ENCODE measurements around the gene BCL2L13.
"Not testable (repeated sequence)": the region's sequence is repeated elsewhere in the genome, so short reads cannot be mapped to it uniquely, and the experiment has no call there.

BCL2L13 gene

DNA sequence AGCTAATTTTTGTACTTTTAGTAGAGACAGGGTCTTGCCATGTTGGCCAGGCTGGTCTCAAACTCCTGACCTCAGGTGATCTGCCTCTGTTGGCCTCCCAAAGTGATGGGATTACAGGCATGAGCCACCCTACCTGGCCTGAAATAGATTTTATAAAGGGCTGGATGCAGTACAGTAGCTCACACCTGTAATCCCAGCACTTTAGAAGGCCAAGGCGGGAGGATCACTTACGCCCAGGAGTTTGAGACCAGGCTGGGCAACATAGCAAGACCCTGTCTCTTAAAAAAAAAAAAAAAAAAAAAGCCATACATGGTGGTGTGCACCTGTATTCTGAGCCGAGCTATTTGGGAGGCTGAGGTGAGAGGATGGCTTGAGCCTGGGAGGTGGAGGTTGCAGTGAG lies 59.7 kb downstream of the BCL2L13 start:
- DNase-seq = not testable (repeated sequence)

DNA sequence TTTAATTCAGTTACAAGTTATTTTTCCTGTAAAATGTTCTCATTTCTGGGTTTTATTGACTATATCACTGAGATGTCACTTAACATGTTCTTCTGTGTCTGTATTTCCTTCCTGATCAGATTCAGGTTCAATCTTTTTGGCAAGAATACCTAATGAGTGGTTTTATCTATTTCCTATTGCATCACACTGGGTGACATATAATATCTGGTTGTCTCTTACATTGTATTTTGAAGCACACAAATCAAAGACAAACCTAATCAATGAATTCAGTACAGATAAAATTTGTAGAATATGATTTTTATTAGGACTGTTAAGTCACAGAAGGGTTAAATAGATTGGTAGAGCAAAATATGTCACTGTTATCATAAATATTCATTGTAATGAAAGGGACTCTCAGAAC lies 60.4 kb downstream of the BCL2L13 start:
- no peak for DNase-seq

DNA sequence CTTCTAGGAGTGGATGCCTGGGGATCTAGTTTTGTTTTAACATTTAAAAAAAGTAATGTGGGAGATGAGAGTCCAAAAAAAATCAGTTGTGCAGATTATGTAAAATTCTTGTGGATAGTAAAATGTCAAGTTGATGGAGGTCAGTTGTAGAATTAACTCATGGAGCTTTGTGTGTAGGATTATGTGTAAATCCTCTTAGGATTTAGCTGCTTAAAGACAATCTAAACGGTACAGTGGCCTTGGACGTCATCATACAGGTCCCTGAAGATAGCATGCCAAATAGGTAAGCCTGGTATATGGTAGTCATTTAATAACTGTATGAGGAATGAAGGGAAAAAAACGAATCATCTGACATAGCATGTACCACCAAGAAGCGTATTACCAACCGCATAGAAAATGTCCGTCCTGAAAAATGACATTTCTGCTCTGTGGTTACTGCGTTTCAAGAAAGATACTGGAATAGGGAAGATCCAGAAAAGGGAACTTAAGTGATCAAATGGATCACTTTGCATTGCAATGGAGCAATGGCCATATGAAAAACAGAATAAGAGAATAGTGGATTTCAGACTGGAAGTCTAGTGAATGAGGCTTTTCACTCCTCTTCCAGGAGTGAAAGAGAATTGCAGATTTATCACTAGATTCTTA lies 61.3 kb downstream of the BCL2L13 start:
- no peak for DNase-seq

DNA sequence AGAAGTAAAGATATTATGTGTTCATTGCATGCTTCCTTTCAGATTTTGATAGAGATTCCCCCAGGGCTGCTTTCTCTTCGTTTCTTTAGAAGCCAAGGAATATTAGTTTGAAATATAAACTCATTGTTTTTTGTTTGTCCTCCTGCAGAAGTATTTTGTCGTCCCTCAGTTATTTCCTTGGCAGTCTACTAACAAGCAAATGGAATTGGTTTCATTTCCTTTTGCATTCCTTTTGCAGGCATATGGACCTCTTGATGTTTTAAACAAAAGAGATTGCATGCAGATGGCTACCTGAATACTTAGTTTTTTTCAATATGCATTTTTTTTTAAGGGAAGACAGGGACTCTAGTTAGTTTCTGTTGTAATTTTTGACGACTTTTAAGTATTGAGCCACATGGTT lies 62.2 kb downstream of the BCL2L13 start:
- DNase-seq = no peak

DNA sequence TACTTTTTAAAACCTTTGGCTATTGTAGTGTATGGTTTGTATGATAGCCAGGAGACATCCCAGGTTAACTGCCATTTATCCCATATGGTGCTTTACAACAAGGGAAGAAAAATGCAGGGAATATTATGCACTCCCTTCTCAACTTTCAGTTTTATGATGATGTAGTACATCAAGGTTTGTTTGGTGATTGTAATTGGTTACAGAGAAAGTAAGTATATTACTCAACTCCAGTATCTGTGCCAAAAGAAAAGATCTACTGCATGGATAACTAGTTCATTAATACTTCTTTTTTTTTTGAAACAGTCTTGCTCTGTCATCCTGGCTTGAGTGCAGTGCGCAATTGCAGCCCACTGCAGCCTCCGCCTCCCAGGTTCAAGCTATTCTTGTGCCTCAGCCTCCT lies 65.3 kb downstream of the BCL2L13 start:
- no peak for DNase-seq

DNA sequence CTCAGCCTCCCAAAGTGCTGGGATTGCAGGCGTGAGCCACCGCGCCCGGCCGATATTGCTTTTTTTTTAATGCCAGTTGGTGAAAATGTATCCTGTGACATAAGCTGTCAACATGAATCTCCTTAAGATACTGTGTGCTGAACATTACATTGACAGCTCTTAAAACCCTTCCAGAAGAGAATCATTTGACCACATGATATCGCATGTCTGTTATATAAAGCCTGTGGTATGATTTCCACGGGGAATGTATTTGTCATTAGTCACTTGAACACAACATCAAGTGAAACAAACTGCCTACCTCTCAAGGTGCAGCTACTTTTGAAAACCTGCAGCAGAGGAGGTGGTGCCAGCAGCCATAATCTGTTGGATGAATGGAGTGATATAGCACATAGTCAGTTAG lies 67.0 kb downstream of the BCL2L13 start:
- DNase-seq = no peak

DNA sequence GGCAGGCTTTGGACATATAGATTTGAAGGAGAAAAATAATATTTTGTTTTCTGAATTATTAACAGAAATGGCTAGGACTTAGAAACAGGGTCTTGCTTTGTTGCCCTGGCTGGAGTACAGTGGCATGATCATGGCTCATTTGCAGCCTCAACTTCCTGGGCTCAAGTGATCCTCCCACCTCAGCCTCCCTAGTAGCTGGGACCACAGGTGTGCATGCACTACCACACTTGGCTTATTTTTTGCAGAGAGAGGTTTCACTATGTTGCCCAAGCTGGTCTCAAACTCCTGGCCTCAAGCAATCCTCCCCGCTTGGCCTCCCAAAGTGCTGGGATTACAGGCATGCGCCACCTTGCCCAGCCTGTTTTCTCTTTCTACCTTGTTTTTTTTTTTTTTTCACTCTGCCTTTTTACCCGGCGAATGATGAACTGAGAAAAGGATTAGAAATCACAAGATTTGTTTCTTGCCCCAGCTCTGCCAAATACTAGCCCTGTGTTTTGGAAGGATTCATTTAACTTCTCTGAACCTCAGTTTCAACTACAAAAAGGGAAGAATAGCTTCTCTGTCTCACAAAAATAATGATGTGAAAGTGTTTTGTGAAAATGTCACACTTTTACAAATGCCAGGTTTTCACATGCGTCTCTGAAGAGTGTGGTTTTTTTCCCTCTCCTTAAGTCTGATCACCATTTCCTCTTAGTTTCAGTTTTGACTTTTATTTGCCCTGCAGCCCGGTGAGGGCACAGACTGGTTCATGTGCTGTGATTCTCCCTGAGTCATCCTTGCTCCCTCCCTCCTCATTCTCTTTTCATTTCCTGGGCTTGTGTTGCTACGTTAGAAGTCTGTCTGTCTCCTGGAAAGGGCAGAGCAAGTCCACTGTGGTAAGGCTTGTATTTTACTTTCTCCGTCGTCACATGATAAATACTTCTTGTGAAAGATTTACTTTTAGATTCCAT lies 67.7 kb downstream of the BCL2L13 start:
- DNase-seq = no peak

DNA sequence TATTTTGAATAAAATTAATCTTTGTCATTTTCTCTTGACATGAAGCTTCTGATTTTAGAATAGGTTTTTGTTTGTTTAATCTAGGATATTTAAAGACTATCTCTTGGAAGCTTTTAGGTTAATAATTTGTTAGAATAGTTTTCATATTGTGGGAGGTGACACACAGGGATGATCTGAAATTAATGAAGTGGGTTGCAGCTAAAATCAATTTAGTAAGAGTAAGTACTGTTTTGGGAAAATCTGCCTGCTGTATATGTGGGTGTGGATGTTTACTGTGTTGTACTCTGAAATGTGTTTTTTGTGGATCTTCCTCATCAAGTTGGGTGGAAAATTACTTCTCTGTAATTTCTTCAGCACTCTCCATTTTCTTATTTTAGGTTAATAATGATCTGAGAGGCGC lies 68.4 kb downstream of the BCL2L13 start:
- DNase-seq = no peak

DNA sequence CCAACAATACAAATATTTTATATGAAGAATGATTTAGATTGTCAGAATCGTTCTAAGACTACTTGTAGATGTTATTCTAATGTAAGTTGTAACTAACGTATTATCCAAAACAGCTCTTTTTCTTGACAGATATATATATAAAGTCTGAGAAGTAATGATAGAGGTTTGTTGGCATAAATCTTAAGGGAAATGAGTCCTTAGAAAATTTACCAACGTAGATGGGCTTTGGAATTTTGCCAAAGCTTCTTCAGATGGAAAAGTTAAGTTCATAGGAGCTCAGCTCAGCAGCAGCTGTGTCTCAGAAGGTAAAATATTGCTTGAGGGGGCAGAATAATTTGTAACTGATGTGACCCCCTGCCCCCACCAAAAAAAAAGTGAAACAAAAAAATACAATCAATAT lies 69.0 kb downstream of the BCL2L13 start:
- no peak for DNase-seq

DNA sequence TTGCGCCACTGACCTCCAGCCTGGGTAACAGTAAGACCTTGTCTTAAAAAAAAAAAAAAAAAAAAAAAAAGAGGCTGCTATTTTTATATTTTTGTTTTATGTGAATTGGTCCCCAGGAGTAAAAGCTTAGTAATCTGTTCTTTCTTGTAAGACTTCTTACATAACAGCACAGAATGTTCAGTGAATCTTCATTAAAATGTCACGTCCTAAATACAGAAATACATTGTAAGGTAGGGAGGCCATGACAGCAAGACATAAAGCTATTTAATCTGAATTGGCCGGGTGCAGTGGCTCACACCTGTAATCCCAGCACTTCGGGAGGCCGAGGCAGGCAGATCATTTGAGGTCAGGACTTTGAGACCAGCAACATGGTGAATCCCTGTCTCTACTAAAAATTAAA lies 71.5 kb downstream of the BCL2L13 start:
- no peak for DNase-seq

DNA sequence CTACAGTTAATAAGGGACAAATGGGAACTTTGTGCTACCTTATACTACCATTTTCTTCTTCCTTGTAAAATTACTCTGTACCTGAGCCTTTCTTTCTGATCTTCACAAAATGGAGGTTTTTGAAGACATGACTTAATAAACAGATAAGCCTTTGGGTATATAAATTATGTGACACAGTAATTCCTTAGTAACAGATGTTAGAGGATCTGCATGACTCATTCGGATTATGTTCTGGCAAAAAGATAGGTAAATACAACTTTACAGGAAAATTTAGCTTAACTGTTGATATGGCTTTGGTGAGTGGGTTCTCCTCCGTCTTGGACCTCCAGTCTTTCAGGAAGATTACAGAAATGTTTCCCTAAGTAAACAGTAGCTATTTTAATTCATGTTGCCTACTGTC lies 73.9 kb downstream of the BCL2L13 start:
- DNase-seq = no peak

DNA sequence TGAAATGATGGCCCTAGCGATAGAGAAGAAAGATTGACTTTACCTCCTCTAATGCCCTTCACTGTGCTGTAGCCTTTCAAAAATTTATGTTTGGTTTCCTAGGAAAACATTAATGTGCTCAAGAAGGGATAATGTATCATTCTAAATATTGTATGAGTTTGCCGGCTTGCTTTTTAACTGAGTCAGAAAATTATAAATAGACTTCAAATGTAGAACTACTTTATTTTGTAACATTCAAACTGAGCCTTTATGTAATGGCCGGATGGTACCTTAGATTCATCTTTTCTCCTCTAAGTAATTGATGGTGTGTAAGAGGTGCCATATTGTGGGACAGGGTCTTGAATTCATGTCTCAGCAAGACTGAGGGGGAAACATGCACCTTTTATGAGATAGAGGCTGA lies 78.0 kb downstream of the BCL2L13 start:
- no peak for DNase-seq

DNA sequence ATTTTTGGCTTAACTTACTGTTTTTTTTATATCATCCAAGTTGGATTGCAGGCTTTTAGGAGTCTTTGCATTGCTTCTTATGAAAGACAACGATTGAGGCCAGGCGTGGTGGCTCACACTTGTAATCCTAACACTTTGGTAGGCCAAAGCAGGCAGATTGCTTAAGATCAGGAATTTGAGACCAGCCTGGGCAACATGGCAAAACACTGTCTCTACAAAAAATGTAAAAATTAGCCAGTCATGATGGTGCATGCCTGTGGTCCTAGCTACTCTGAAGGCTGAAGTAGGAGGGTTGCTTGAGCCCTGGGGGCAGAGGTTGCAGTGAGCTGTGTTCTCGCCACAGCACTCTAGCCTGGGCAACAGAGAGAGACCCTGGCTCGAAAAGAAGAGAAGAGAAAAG lies 79.2 kb downstream of the BCL2L13 start:
- no peak for DNase-seq

DNA sequence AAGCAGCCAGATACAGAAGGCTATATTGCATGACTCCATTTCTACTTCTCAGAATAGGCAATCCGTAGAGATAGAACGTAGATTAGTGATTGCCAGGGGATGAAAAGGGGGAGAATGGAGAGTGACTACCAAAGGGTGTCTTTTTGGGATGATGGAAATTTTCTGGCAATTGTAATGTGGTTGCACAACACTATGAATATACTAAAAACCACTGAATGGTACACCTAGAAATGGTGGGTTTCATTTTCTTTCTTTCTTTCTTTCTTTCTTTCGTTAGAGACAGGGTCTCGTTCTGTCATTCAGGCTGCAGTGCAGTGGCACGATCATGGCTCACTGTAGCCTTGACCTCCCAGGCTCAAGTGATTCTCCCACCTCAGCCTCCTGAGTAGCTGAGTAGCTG lies 81.4 kb downstream of the BCL2L13 start:
- no peak for DNase-seq

DNA sequence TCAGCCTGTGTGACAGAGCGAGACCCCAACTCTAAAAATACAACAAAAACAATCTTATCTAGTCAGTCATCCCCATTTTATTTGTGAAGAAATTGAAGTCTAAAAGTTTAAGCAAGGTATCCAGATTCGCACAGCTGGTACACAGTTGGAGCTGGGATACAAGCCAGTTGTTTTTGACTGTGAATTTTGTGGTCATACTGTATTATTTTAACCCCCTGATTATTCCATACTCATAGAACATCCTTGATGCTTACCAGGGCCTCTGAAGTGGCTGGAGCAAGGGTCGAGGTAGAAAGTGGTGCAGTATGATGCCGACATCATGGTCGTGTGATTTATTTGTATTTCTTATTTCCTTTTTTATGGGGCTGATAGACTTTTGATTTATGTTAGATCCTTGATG lies 85.7 kb downstream of the BCL2L13 start:
- DNase-seq = no peak

DNA sequence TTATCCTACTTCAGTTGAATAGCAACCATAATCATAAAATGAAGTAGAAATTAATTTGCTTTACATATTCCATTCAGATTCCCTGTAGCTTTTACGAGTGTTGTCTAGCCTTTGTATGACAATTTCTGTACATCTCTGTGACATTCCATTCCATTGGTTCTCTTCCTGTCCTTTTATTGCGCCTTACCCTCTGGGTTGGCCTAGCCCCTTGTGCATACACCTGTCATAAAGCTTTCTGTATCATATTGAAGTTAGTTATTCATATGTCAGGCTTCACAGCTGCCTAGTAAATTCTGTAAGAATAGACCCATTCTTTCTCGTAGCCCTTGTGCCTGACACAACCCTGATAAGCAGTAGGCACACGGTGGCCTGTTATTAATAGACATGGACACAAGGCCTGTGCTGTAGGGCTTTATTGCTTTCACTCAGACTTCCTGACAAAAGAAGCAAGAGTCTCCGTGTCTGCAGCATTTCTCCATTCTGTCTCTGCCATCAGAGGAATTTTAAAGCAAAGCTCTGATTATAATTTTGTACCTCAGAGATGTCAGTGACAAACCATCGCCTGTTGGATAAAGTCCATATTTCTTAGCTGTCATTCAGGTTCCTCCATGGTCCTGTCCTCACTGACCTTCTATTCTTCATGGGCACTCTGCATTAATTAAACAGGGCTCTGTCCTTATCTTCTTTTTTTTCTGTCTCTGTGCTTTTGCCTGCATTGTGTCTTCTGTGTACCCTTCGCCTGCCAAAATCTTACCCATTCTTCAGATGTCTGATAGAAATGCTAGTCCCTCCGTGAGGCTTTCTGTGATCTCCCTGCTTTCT lies 86.3 kb downstream of the BCL2L13 start:
- DNase-seq = no peak

DNA sequence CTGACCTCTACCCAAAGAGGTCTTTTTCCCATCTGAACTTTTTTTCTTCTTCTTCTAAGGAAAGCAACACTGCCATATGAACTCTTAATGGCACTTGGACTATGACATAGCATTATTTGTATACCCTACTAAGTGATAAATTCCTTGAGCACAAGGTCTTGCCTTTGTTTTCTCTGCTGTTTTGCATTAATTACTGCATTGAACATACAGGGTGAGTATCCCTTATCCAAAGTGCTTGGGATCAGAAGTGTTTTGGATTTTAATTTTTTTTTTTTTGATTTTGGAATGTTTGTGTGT lies 86.9 kb downstream of the BCL2L13 start:
- DNase-seq = no peak

DNA sequence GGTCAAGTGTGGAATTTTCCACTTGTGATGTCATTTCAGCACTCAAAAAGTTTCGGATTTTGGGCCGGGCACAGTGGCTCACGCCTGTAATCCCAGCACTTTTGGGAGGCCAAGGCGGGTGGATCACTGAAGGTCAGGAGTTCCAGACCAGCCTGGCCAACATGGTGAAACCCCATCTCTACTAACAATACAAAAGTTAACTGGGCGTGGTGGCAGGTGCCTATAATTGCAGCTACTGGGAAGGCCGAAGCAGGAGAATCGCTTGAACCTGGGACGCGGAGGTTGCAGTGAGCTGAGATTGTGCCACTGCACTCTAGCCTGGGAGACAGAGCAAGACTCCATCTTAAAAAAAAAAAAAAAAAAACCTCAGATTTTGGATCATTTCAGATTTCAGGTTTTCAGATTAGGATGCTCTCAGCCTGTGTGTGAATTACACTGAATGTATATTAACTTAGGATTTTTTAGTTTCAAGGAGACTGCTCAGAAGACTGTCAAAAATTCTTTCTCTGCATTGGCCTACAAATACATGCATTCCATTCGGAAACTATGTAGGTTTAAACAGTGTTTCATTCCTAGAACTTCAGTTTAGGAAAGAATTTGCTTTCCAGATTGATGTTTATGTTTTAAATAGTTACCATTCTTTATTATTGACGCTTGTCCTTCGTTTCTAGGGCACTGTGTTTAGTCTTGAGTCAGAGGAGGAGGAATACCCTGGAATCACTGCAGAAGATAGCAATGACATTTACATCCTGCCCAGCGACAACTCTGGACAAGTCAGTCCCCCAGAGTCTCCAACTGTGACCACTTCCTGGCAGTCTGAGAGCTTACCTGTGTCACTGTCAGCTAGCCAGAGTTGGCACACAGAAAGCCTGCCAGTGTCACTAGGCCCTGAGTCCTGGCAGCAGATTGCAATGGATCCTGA lies 87.7 kb downstream of the BCL2L13 start:
- no peak for DNase-seq

DNA sequence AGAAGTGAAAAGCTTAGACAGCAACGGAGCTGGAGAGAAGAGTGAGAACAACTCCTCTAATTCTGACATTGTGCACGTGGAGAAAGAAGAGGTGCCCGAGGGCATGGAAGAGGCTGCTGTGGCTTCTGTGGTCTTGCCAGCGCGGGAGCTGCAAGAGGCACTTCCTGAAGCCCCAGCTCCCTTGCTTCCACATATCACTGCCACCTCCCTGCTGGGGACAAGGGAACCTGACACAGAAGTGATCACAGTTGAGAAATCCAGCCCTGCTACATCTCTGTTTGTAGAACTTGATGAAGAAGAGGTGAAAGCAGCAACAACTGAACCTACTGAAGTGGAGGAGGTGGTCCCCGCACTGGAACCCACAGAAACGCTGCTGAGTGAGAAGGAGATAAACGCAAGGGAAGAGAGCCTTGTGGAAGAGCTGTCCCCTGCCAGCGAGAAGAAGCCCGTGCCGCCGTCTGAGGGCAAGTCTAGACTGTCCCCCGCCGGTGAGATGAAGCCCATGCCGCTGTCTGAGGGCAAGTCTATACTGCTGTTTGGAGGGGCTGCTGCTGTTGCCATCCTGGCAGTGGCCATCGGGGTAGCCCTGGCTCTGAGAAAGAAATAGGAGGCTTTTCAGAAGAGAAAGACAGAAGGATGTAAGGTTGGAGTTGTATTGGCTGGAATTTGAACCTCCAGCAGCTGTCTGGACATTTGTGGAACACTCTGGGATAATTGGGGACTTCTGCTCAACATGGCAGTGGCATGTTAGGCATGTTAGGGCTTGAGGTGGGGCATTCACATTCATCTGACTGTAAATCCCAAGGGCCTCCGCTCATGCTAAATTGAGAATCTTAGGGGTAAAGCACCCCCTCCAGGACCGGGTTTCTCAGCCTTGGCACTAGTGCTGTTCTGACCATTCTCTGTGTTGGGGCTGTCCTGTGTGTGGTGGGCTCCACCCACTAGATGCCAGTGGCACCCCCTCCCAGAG lies 88.7 kb downstream of the BCL2L13 start:
- no peak for DNase-seq

DNA sequence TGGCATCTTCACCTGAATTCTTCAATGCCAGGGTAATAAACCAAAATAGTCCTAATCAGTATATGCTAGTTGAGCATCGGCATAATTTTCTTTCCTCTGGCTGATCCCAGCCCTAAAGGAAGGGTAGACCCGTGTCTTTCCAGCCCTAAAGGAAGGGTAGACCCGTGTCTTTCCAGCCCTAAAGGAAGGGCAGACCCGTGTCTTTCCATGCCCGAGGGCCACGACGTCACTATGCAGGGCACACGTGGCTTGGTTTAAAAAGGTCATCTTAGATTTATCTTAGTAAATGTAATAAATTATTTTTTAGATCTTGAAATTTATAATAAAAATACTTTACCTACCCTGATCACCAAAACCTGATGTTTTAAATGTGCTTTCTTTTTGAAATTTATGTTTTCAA lies 90.2 kb downstream of the BCL2L13 start:
- DNase-seq = no peak

DNA sequence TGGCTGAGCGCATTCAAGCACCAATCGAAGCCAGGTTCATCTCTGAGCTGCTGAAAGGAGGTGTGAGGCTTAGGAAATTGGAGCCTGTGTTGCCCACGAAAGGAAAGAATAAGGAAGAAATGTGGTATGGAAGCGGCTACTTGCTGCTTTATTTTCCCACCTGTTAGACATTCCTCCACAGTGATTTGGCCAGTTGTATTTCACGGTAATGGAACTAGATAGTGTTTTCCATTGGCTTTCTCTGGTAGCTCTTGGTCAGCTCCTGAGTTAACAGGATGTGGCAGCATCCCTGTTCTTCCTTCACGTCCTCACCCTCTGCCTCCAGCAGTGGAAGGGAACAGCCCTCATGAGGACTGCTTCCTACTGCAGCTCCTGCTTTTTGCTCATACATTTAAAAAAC lies 91.0 kb downstream of the BCL2L13 start:
- DNase-seq = no peak
